NCI-H748 treated with DMSO at 0.1 percent for 48 hours (cell line): Measurements from ENCODE around the gene RUBCNL.

ENCODE experiments used
- DNase-seq: peaks from one replicate; lab custom pipeline; 2025; lab: John Stamatoyannopoulos, UW

Gene RUBCNL

GRCh38 chr13:46341112-46341711, 45.8 kb downstream of the RUBCNL start:
- DNase-seq = no peak

GRCh38 chr13:46340631-46341111, 46.4 kb downstream of the RUBCNL start:
- DNase-seq = no peak

- DNase-seq = no peak
Measured at GRCh38 chr13:46340011-46340410, 47.0 kb downstream of the RUBCNL start.

- DNase-seq = no peak
Measured at GRCh38 chr13:46339035-46339666, 47.9 kb downstream of the RUBCNL start.

GRCh38 chr13:46337700-46338099, 49.4 kb downstream of the RUBCNL start:
- DNase-seq = no peak

GRCh38 chr13:46334035-46334822, 52.8 kb downstream of the RUBCNL start:
- DNase-seq = no peak

GRCh38 chr13:46332772-46333171, 54.3 kb downstream of the RUBCNL start:
- no peak for DNase-seq

GRCh38 chr13:46329624-46330023, 57.4 kb downstream of the RUBCNL start:
- DNase-seq = no peak

- no peak for DNase-seq
Measured at GRCh38 chr13:46327246-46327645, 59.8 kb downstream of the RUBCNL start.

GRCh38 chr13:46324976-46325375, 62.1 kb downstream of the RUBCNL start:
- no peak for DNase-seq

- DNase-seq = peak; percentile 40
Measured at GRCh38 chr13:46321494-46322225, 65.4 kb downstream of the RUBCNL start.

GRCh38 chr13:46320821-46321220, 66.2 kb downstream of the RUBCNL start:
- no peak for DNase-seq

GRCh38 chr13:46320406-46320805, 66.6 kb downstream of the RUBCNL start:
- DNase-seq = no peak

- DNase-seq = no peak
Measured at GRCh38 chr13:46318986-46319385, 68.1 kb downstream of the RUBCNL start.

GRCh38 chr13:46317120-46317519, 69.9 kb downstream of the RUBCNL start:
- no peak for DNase-seq

- no peak for DNase-seq
Measured at GRCh38 chr13:46315491-46316075, 71.5 kb downstream of the RUBCNL start.

GRCh38 chr13:46315036-46315435, 72.0 kb downstream of the RUBCNL start:
- no peak for DNase-seq

GRCh38 chr13:46314587-46314986, 72.5 kb downstream of the RUBCNL start:
- DNase-seq = no peak

- DNase-seq = no peak
Measured at GRCh38 chr13:46313432-46314257, 73.4 kb downstream of the RUBCNL start.

GRCh38 chr13:46313024-46313423, 74.0 kb downstream of the RUBCNL start:
- no peak for DNase-seq

- no peak for DNase-seq
Measured at GRCh38 chr13:46311217-46311616, 75.8 kb downstream of the RUBCNL start.
